Bronchial epithelial cell (primary cell): ENCODE data around the gene ZNF511. TPM values are rescaled to one million over a fixed set of nuclear protein-coding genes. Genes with fewer than 3 reads are reported as not detected.

Experiments used
- DNase-seq: peaks from one replicate; pipeline ENCODE4 v3.0.0-alpha.2; 2010; ENCODE audit warnings: low read depth
- FAIRE-seq: peaks from 2 replicates; lab custom pipeline; 2011; peaks lifted over from hg19 to GRCh38; lab: Jason Lieb, UNC
- H3K27me3 ChIP-seq: 2 replicates; pipeline ENCODE4 v1.5.1; 2011; ENCODE audit warnings: low read length; ENCODE audit not compliant: control insufficient read depth, insufficient read depth
- H3K36me3 ChIP-seq: 2 replicates; pipeline ENCODE4 v1.5.1; 2011; ENCODE audit warnings: low read length; ENCODE audit not compliant: control insufficient read depth, insufficient read depth
- H3K4me3 ChIP-seq: 2 replicates; pipeline ENCODE4 v1.5.1; 2011; ENCODE audit warnings: mild to moderate bottlenecking, low read depth, low read length, control low read depth
- CTCF ChIP-seq: IDR thresholded peaks from 2 replicates; pipeline ENCODE4 v1.5.1; 2011; ENCODE audit warnings: mild to moderate bottlenecking, moderate library complexity, low read length, control low read depth, inconsistent platforms; ENCODE audit not compliant: insufficient read depth, severe bottlenecking
- total RNA-seq: library from RNA; depleted of rRNA; stranded (reverse); fragments of >200 nt; gene quantifications from 2 replicates; pipeline ENCODE4 v1.2.1, GENCODE V29; 2014

Gene ZNF511
- total RNA-seq, 1 donor from 2014 or later, result 23.2 TPM

DNA sequence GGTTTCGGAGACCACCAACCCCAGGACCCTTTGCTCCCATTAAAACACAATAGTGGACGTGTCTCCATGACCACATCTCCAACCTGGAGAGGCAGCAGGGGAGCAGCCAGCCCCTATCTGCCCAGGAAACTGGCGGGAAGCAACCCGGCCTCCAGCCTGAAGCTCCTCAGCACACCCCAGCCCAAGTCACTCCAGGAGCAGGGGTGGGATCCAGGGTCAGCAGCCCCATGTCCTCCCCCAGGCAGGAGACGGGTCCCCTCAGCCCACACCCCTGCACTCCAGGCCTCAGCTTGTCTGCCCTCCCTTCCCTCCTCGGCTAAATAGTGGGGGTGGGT, 32.6 kb upstream of the ZNF511 start:
- DNase-seq, result no peak
- Histone ChIP-seq H3K27me3 (no peaks in the 10 kb centered on the region), H3K36me3 (peaks cover 8% of the 10 kb centered on the region), H3K4me3 (peak overlapping the region; percentile 37)
- no peak for TF ChIP-seq CTCF
- FAIRE-seq, result no peak

GRCh38 chr10:133276435-133277201, 32.1 kb upstream of the ZNF511 start, which contains the start of gene ADAM8:
Gene ADAM8 (minus strand): TSS chr10:133276868. CDS start chr10:133276817, 51 bp downstream.
- no peak for DNase-seq
- H3K36me3 ChIP-seq, result peaks cover 11% of the 10 kb centered on the region
- FAIRE-seq, result no peak
- no peaks in the 10 kb centered on the region for H3K27me3 ChIP-seq
- peak within 1 kb of the TSS; percentile 37 for H3K4me3 ChIP-seq
- TF ChIP-seq CTCF, result no peak

DNA sequence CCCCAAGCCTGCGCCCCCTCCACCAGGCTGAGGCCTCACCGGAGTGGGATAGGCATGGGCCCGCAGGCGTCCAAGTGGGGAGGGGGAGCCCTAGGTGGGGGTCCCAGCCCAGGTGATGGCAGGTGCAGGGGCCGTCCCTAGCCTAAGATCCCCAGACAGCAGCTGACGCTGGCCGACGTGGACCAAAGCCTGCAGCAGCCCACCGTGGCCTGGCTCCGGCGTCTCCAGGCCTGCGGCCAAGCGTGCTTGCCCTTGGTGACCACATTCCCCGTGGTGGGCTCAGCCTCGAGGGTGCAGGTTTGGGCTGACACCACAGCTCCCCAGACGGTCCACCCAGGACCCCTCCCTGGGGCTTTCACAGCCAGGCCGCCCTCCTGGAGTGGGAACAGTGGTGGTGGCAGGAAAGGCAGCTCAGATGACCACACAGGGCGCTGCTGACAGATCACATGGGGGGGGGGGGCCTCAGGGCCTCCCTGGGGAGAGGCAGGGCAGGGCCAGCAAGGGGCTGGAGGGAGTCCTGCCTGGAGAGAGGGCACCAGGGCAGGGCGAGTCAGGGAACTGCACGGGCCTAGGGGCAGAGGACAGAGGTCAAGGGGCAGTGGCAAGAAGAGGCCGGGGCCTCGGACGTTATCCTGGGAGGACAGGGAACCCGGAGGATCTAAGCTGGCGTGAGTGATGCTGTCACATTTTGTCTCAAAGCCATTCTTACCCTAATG, 31.3 kb upstream of the ZNF511 start:
- FAIRE-seq, result no peak
- Histone ChIP-seq H3K4me3 (no peak overlapping the region), H3K27me3 (no peaks in the 10 kb centered on the region), H3K36me3 (peaks cover 13% of the 10 kb centered on the region)
- TF ChIP-seq CTCF, result no peak
- no peak for DNase-seq

DNA sequence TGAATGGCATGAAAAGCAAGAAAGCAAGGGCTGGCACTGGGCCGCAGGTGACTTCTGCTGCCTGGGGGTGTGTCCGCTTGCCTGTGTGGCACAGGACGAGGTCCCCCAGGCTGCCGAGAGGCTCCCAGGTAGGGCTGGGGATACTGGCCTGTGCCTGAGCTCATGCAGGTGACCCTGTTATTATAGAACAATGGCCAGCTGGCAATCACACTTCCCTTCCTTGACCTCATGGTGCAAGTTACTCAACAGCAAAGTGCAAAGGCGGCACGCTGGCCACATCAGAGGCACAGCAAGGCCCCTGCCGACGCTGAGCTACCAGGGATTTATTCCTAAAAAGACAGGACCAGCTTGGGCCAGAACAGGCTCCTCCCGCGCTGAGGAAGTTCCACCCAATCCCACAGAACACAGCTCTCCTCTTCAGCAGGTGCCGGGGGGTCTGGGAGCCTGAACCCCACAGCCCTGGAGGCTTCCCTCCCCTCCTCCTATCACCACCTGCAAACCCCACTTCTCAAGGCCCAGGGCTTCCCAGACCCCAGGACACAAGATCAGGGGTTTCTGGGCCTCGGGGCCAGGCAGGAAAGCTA, 30.6 kb upstream of the ZNF511 start:
- Histone ChIP-seq H3K27me3 (no peaks in the 10 kb centered on the region), H3K36me3 (peaks cover 14% of the 10 kb centered on the region), H3K4me3 (no peak overlapping the region)
- no peak for FAIRE-seq
- TF ChIP-seq CTCF, result no peak
- DNase-seq, result no peak

GRCh38 chr10:133278577-133279265, 30.0 kb upstream of the ZNF511 start:
- no peak for FAIRE-seq

More at GRCh38 chr10:133278577-133279265, 30.0 kb upstream of the ZNF511 start:
- H3K4me3 ChIP-seq, result no peak overlapping the region
- no peak for TF ChIP-seq CTCF
- peak; percentile 85 for DNase-seq
- H3K36me3 ChIP-seq, result peaks cover 17% of the 10 kb centered on the region
- no peaks in the 10 kb centered on the region for H3K27me3 ChIP-seq
